ENCODE measurements around the gene HSD17B4.
"Not testable (repeated sequence)": the region's sequence is repeated elsewhere in the genome, so short reads cannot be mapped to it uniquely, and the experiment has no call there.

HSD17B4 gene

GRCh38 chr5:119435436-119436132, 16.7 kb upstream of the HSD17B4 start:
- no peak for DNase-seq (ENCODE audit: low spot score)

GRCh38 chr5:119437785-119438586, 14.3 kb upstream of the HSD17B4 start:
- not testable (repeated sequence) for DNase-seq (ENCODE audit: low spot score)

GRCh38 chr5:119438587-119438917, 13.7 kb upstream of the HSD17B4 start:
- DNase-seq (ENCODE audit: low spot score): not testable (repeated sequence)

GRCh38 chr5:119439140-119439631, 13.1 kb upstream of the HSD17B4 start:
- no peak for DNase-seq (ENCODE audit: low spot score)

GRCh38 chr5:119439632-119440031, 12.7 kb upstream of the HSD17B4 start:
- DNase-seq (ENCODE audit: low spot score): not testable (repeated sequence)

- not testable (repeated sequence) for DNase-seq (ENCODE audit: low spot score)
These were observed 7.7 kb upstream of the HSD17B4 start for GRCh38 chr5:119444643-119445042.

GRCh38 chr5:119445544-119445943, 6.8 kb upstream of the HSD17B4 start:
- DNase-seq (ENCODE audit: low spot score): no peak

GRCh38 chr5:119449882-119450281, 2.4 kb upstream of the HSD17B4 start:
- no peak for DNase-seq (ENCODE audit: low spot score)

- not testable (repeated sequence) for DNase-seq (ENCODE audit: low spot score)
These were observed 1.7 kb upstream of the HSD17B4 start for GRCh38 chr5:119450627-119451026.

- DNase-seq (ENCODE audit: low spot score): no peak
These were observed 736 bp upstream of the HSD17B4 start for GRCh38 chr5:119451561-119451960.

- no peak for DNase-seq (ENCODE audit: low spot score)
These were observed 281 bp upstream of the HSD17B4 start for GRCh38 chr5:119452060-119452372.

- DNase-seq (ENCODE audit: low spot score): peak; percentile 19
These were observed 710 bp downstream of the HSD17B4 start for GRCh38 chr5:119453040-119453373.

GRCh38 chr5:119454171-119454570, 1.9 kb downstream of the HSD17B4 start:
- no peak for DNase-seq (ENCODE audit: low spot score)

- no peak for DNase-seq (ENCODE audit: low spot score)
These were observed 6.8 kb downstream of the HSD17B4 start for GRCh38 chr5:119458911-119459632.

- no peak for DNase-seq (ENCODE audit: low spot score)
These were observed 13.3 kb downstream of the HSD17B4 start for GRCh38 chr5:119465640-119466039.

- DNase-seq (ENCODE audit: low spot score): no peak
These were observed 16.0 kb downstream of the HSD17B4 start for GRCh38 chr5:119468286-119468685.

GRCh38 chr5:119470105-119470763, 17.9 kb downstream of the HSD17B4 start:
- no peak for DNase-seq (ENCODE audit: low spot score)

- DNase-seq (ENCODE audit: low spot score): no peak
These were observed 18.7 kb downstream of the HSD17B4 start for GRCh38 chr5:119470851-119471451.

- DNase-seq (ENCODE audit: low spot score): no peak
These were observed 20.9 kb downstream of the HSD17B4 start for GRCh38 chr5:119473241-119473640.

- DNase-seq (ENCODE audit: low spot score): no peak
These were observed 24.0 kb downstream of the HSD17B4 start for GRCh38 chr5:119476341-119476740.

- no peak for DNase-seq (ENCODE audit: low spot score)
These were observed 26.5 kb downstream of the HSD17B4 start for GRCh38 chr5:119478781-119479180.

GRCh38 chr5:119480629-119481028, 28.3 kb downstream of the HSD17B4 start:
- DNase-seq (ENCODE audit: low spot score): not testable (repeated sequence)

All from hepatic stellate cell (primary cell).